NCI-H2081 treated with DMSO at 0.1 percent for 48 hours (cell line): ENCODE data around the gene DCAF15.

ENCODE experiments used
- DNase-seq: peaks from one replicate; lab custom pipeline; 2025; lab: John Stamatoyannopoulos, UW

The DCAF15 gene

DNA sequence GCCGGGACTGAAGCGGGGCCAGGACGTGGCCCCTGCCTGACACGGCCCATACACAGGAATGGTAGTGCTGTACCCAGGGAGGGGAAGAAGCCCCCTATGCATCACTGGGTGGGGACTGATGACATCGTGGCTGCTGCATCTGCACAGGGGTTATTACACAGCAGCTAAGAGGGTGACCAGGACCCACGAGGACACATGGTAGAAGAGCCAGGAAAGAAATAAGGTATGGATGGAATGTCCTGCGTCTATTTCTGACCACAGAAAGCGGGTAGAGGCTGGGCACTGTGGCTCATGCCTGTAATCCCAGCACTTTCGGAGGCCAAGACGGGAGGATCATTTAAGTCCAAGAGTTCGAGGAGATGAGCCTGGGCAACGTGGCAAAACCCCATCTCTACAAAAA, 24.1 kb downstream of the DCAF15 start:
- DNase-seq = no peak

DNA sequence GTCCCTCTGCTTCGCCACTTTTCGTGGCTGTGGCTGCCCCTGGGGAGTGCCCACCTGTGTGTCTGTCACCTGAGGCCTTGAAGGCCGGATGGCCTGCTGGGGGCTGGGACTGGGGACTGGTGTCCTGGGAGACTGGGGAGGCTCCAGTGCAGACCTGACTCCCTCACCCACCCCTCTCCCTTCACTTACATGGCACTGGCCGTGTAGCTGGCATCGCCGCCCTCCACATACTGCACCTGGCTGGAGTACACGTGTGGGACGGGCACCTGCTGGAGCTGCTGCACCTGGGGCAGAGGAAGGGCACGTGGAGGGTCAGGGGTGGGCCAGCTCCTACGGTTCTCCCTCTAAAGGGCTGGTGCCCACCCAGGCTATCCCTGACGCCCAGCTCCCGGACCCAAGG, 25.5 kb downstream of the DCAF15 start:
- no peak for DNase-seq

DNA sequence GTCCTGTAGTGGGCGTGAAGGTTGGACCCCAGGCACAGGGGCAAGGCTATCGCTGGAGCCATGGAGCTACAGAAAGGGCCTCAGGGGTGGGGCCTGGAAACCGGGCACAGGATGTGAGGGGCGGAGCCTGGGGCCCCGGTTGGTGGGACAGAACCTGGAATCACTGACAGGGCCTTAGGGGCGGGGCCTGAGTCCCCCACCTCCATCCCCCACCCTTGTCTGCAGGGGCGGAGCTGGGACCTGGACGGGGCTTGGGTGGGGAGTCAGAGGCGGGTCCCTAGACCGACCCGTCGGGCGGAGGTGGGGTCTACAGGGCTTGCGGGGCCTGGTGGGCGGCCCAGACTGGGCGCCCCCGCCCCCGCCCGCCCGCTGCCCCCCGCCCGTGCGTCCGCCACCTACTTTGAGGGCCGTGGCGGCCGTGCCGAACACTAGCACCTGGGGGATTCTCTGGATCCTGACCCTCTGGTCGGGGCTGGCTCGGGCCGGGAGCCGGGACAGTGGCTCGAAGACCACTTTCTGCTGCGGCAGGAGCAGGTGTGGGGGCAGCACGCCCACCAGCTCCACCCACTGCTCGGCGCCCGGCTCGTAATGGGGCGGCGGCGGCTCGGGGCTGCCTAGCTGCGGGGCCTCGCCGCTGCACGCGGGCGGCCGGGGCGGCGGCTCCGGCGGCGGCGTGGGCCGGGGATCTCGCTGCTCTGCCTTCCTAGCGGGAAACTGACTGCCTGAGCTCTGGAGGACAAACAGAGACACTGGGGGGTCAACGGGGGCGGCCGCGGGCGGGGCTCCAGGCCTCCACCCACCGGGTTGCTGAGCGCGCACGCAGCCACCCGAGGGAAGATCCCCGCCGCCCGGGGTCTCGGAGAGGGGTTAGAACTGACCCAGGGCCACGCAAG, 26.3 kb downstream of the DCAF15 start:
- DNase-seq = no peak

DNA sequence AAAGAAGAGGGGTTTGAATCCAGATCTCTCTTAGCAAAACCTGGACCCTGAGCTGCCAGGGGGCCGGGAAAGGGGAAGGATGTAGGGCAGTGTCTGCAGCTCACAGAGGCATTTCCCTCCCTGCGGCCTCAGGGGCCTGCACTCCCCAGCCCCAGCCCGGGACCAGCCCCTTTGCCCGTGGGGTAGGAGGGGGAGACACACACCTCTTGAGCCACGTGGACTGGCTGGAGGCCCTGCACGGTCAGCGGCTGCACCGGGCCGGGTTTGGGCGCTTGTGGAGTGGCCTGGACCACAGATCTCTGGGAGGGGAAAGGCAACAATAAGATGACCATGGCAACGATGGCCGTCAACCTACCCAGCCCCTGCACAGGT, 26.9 kb downstream of the DCAF15 start:
- DNase-seq = no peak

DNA sequence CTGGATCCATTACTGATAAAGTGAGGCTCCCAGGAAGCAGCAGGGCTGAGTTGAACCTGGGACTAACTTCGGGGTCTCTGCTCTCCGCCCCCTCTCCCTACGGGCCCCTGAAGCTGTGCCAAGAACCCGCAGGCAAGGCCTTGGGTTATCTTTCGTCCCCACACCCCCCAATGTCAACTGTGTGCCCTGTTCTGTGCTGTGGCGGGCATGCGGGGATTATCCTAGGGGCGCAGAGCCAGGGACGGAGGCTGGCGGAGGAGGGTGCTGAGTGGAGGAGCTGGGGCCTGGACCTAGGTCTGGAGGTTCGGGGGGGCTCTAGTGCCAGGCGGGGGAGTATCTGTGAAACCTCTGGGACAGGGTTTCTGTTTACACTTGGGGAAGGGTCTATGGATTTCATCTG, 27.4 kb downstream of the DCAF15 start:
- DNase-seq = no peak

DNA sequence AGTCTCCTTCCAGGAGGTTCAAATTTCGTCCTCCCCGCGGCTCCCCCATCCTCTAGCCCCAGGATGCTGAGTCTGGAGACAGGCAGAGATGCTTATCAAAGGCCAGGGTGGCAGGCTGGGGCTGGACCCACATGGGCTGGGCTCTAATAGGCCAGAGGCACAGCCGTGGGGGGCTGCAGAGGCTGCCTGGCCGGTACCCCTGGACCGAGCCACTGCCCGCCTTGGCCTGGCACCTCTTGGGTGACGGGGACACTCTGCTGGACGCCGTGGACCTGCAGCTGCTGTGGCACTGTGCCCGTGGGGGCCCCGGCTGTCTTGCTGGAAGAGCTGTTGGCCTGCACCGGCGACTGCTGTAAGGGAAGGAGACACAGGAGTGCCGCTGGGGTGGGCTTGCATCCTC, 28.0 kb downstream of the DCAF15 start:
- DNase-seq = no peak

DNA sequence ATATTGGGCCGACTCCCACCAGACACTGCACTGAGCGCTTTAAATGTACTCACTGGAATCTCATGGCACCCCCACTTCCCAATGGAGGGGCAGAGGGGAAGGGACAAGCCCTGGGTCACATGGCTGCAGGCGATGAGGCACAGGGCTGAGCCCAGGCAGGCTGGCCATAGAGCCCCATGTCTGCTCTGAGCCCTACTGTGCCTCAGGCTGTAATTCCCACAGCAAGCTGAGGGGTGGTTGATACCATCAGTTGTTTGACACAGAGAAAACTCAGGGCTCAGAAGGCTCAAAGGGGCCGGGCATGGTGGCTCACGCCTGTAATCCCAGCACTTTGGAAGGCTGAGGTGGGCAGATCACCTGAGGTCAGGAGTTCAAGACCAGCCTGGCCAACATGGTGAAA, 28.7 kb downstream of the DCAF15 start:
- no peak for DNase-seq

DNA sequence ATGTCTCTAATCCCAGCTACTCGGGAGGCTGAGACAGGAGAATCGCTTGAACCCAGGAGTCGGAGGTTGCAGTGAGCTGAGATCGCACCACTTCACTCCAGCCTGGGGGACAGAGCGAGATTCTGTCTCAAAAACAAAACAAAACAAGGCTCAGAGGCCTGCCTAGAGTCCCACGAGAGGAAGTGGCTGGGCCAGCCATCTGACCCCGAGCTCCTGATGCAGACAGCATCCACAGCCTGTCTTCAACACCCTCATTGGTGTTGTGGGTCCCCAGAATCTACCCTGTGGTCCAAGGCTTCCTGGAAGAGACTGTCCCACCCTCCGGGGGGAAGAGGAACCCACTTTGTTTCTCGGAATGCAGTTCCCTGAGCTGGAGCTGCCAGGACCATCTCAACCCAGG, 29.2 kb downstream of the DCAF15 start:
- no peak for DNase-seq

DNA sequence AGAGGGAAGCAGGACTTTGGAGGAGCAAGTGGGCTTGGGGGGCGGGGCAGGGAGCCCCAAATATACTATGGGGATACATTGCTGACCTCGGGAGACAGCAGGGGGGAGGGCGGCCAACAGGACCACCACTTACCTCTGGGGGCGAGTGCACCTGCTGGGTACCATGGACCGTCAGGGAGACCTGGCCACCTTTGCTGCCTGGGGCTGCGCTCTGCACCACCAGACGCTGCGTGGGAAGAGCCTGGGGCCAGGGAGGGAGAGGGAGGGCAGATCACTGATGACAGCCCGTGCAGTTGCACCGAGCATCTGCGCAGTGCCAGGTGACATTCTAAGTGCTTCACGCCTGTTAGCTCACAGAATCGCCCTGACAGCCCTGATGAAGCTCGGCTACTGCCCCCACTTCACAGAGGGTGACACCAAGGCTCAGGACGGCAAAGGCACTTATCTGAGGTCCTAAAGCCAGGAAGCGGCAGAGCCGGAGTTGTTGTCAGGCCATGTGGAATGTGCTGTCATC, 29.7 kb downstream of the DCAF15 start:
- no peak for DNase-seq

DNA sequence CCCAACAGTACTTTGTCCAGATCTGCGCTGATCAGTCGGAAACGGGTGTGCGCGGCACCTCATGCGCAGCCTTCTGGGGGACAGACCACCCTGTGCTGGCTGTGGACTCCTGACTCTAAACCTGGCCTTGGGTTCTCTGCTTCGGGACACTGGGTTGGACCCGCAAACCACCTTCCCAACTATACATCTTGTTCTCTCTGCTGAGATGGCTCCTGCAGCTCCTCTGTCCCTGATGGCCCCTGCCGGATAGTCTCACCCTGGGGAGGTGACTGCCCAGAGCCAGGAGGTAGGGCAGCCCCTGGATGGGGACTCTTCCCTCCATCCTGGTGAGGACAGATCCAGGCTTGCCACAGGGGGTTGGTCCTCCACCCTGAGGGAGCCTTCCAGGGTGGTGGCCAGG, 30.5 kb downstream of the DCAF15 start:
- DNase-seq = no peak

DNA sequence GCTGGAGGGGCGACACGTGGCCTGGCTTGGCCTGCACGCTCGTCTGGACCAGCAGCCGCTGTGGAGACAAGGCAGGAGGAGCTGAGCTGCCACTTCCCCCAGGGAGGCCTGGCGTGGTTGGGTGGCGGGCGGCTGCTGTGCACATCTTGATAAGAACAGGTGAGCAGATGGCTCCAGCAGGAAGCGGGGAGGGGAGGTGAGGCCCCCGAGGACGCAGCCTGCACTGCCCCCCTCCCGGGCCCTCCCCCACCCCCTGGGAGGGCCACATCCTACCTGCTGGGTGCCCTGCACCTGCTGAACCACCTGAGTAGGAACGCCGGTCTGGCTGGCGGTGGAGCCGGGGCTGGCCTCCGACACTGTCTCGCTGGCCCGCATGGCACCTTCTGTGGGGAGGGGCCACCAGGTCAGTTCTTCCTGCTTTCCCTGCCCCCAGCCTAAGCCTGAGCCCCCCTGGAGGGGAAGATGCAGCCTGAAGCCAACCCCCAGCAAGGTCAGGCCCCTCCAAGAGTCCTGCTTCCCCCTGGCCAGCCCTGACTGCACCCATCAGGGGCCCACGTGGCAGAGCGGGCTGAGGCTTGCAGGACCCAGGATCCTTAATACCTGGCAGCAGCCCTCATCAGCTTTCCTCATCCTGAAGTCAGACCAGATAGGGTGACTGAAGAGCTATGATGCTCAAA, 31.0 kb downstream of the DCAF15 start:
- DNase-seq = peak; percentile 20

DNA sequence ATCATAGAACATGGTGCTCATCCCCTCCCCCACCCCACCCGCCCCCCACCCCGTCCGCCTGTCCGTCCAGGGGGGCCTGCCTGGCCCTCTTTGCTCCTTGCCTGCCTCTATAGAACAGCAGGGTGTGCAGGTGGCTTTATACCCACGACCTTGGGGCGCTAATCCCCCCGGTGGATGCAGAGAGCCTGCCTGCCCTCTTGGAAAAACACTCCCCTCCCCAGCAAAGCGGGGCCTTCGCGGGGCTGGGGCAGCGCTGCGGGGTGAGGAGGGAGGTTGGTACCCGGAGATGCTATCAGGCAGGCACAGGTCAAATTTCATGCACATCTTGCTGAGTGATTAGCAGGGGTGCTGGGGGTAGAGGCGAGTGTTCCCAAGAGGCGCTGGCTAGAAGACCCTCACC, 31.9 kb downstream of the DCAF15 start:
- no peak for DNase-seq

DNA sequence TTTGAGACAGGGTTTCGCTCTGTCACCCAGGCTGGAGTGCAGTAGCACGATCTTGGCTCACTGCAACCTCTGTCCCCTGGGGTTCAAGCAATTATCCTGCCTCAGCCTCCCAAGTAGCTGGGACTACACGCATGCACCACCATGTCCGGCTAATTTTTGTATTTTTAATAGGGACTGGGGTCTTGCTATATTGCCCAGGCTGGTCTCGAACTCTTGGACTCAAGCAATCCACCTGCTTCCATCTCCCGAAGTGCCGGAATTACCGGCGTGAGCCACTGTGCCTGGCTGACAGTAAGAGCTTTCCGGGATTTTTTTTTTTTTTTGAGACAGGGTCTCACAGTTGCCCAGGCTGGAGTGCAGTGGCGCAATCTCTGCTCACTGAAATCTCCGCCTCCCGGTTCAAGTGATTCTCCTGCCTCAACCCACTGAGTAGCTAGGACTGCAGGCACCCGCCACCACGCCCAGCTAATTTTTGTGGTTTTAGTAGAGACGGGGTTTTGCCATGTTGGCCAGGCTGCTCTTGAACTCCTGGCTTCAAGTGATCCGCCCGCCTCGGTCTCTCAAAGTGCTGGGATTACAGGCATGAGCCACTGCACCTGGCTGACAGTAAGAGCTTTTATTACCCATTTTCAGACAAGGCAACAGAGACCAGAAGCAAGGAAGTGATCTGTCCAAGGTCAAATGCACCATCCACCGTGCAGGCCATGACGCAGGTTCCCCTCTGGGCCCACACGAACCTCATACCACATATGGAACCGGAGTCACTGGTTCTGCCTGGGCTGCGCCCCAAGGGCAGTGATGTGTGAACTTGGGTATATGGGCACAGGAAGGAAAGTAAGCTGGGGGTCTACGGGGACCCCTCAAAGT, 32.8 kb downstream of the DCAF15 start:
- no peak for DNase-seq

DNA sequence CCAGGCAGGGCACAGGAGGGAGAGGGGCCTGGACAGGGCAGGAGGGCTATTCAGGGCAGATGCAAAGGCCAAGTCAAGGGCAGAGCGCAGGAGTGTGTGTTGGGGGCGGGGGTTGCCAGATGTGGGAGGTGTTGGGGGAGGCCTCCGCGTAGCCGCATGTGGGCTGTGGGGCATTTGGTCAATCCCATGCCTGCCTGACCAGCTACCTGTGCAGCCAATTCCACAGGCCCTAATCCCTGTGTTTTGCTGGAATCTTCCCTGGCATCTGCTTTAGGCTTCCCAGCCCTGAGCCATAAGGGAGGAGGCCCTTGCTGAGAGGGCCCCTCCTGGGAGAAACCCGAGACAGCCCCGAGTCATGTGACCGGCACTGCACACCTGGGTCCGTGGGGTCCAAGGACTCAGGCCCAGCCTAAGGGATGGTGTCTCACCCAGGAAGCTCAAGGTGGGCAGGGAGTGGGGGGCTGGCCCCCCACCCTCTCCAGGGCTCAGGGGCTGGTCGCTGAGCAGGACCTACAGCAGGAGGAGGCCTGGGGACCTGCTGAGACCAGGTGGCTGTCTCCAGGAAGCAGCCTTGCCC, 33.5 kb downstream of the DCAF15 start:
- no peak for DNase-seq

DNA sequence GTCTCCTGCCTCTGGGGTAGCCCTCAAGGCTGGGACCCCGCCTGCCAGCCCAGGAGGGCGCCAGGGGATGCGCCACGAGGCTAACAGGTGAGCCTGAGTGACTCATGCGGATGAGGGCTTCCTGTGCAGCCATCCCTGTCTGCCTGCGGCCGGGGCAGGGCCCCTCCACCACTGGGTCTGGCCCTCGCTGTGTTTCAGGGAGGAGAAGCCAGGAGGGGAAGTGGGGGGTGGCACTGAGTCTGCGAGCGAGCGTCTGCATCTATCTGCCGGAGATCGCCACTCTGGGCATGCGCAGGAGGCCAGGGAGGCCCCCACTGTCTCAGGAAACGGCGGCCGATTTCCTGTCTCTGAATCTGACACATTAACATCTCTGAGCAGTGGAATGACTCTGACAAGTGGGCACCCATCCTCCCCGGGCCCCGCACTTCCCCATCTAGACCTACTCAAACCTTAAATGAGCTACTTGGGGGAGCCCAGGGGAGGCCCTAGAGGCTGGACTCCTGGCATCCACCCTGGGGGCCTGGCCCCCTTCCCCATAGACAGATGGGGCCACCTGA, 34.1 kb downstream of the DCAF15 start:
- no peak for DNase-seq

DNA sequence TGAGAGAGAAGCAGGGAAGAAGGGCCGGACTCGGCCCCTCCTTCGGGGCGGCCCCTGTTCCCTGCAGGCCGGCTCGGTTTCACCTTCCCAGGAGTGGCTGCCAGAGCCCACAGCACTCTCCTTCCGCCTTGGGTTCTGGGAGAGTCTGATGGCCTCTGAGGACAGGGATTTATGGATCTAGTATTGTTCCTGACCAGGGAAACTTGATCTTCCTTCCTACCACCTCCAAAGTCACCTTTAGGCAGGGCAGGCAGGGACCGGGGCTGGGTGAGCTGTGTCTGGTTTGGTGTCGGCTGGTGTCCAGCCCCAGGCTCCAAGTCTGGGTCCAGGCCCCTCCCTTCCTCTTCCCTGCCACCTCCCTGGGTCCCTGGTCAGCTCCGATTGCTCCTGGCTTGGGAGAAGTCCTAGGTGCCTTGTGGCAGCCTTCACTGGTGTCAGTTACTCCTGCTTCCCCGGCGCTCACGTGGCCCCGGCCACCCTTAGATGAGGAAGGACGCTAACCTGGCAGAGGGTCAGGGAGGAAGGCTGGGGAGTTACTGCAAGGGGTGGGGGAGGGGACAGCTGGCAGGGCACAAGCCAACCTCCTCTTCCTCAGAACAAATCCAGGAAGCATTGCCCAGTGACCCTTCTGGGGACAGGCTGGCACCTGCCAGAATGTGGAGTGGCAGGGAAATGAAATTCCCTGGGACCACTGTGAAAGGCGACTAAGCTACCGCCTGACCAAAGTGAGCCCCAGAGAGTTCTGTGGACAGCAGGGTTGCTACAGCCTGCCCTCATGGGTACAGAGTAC, 35.0 kb downstream of the DCAF15 start:
- no peak for DNase-seq

DNA sequence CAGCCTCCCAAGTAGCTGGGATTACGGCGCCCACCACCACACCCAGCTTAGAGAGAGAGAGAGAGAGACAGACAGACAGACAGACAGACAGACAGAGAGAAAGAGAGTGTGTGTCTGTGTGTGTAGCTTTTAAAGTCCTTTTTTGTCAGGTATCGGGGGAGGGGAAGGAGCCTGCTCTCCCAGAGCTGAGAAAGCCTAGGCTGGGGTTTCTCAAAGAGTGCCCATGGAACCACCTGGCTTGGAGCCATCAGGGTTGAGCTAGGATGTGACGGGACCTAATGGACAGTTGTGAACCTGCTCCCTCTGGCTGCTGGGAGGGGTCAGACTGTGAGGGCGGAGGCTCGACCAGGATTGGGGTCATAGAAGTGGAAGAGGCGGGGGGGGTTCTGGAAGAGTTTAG, 37.2 kb downstream of the DCAF15 start:
- no peak for DNase-seq

DNA sequence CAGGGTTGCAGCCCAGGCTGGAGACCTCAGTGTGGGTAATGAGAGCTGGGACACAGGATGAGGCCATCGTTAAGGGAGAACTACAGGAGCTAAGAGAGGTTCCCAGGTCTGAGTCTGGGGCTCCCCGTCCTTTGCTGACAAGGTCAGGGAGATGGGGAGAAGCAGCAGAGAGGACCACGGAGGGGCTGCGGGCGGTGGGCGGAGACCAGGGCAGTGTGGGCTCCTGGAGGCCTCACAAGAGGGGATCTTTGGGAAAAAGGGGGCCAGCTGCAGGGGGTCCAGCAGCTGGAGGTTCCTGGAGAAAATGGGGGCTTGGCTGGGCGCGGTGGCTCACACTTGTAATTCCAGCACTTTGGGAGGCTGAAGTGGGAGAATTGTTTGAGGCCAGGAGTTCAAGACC, 37.8 kb downstream of the DCAF15 start:
- DNase-seq = no peak

DNA sequence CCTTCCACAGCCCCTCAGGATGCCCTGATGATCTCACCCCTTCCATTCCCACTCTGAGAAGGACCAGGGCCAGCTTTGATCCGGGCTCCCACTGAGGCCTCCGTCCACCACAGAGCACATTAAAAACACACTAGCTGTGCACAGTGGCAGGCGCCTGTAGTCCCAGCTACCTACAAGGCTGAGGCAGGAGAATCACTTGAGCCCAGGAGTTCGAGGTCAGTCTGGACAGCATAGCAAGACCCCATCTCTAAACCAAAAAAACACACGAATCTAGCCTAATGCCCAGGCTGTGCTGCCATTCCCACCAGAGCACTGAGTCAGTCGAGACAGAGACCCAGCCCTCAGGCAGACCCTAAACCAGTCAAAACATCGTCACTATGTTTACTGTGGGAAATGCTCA, 39.7 kb downstream of the DCAF15 start:
- DNase-seq = no peak

DNA sequence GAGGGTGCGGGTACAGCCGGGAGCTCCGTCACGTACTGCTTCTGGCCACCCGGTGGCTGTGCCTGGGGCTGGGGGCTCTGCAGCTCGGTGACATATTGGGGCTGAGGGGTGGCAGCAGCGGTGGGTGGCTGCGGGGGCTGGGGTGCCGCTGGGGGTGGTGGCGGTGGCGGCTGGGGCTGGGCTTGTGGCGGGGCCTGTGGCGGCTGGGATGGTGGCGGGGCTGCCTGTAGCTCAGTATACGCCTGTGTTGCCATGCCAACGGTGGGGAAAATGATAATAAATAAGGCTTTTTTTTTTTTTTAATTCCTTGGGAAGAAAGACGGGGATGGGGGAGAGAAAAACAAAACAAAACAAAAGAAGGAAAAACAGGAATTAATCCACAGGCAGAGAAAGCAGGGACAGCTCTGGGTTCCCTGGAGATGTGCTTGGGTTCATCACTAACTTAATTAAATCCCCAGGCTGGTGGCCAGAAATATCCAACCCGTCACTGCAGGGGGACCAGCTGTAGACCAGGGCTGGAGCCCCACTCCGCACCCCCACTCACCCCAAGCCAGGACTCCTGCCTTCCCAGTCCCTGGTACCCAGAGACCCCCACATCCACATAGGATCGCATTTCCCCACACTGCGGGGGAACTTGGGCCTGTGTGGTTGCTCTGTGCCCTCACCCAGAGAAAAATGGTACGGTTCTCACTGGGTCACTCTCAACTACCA, 41.4 kb downstream of the DCAF15 start:
- no peak for DNase-seq
